SKM-1 (cell line): ENCODE data around the gene NRIP1.

Experiments used
- DNase-seq: peaks from one replicate; lab custom pipeline; 2025; ENCODE audit not compliant: unreplicated experiment; lab: John Stamatoyannopoulos, UW

NRIP1 gene

GRCh38 chr21:15066123-15066575 lies 1.3 kb upstream of the NRIP1 start:
- DNase-seq: no peak

GRCh38 chr21:15065392-15066122 lies 757 bp upstream of the NRIP1 start:
- DNase-seq: peak; percentile 40

- no peak for DNase-seq
Measured at GRCh38 chr21:15063814-15064575, 805 bp downstream of the NRIP1 start.

- DNase-seq: no peak
Measured at GRCh38 chr21:15063081-15063813, 1.6 kb downstream of the NRIP1 start.

- no peak for DNase-seq
Measured at GRCh38 chr21:15062606-15062965, 2.2 kb downstream of the NRIP1 start.

DNA sequence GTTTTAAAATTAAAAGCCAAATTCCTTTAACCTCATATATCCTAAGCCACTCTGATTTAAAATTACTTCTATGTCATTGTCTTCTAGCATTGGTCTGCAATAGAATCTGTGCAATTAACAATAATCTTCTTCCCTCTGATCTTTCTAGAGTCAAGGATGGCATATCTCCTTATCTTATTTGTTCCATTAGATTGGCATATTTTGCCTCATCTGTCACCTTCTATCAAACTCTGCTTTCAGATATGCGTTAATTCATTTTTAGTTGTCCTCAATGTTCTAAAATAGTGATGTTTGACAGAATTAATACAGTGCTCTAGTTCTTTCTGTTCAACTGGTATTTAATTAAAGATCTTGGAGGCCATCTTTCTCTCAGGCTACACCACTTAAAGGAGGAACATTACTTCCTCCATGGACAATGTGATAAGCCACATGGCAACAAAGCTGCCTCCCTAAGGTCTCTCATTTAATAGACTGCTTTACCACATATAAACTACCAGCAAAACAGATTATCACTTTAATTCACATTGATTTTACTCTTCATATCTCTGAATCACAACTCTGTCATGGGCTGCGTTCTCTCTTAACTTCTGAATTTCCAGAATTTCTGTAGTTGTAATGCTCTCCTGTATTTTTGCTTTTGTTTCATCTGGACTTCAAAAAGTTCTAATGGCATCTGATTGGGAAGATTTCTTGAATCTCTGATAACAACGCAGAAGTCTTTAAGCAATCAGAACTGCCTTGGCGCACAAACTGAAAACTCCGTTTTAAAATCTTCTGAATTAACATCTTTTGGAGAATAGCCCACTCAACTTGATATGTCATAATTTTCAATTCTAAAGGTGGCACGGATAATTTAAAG lies 2.8 kb downstream of the NRIP1 start:
- no peak for DNase-seq

DNA sequence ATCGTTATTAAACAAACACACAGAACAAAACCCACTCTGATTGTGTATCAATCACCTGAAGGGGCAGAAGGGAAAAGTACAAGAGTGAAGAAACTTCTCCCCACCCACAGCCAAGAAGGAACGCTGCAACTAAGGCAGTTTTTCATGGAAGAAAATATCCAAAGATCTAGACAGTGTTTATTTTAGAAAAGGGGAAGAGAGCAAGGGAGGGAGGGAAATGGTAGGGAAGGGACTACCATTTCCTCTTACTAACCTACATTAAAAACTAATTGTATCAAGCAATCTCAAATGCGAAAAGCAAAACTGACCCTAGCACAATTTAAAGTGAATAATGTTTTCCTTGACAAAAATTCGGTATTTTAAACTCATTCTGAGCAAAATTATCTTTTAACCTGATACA lies 3.5 kb downstream of the NRIP1 start:
- DNase-seq: no peak

- no peak for DNase-seq
Measured at GRCh38 chr21:15060543-15061175, 4.1 kb downstream of the NRIP1 start.

DNA sequence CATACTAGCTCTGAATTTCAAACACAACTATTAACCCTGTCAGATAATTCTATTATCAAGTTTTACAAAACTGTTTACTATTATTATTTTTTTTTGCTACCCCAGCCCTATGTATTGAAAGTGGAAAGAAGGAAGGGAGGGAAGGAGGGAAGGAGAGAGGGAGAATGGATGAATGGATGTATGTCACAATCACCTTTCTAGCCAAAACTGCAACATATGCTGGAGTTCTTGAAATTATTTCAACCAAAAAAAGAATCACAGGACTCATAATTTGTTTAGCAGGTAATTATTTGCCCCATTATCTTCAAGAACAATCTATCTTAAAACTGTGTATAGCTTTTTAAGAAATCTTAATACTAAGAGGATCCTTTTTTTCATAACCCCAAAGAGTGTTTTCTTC lies 5.4 kb downstream of the NRIP1 start:
- DNase-seq: no peak

GRCh38 chr21:15058854-15059263 lies 5.9 kb downstream of the NRIP1 start:
- no peak for DNase-seq

DNA sequence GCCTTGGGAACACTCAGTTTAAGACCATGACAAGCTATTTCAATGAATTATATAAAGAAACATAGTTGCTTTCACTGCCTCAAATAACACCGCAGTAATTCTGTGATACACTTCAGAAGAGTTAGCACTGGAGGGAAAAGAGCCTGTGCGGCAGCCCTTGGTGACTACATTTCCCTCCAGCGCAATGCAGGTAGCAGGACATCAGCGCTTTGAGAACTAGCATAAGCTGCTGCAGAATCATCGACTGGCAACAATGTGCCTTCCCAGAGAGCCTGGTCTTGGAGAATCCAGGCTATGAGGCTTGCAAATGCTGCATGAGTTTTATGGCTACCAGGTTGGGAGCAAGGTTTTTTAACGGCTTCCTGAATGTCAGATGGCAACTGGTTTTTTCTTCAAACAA lies 7.5 kb downstream of the NRIP1 start:
- no peak for DNase-seq

- DNase-seq: no peak
Measured at GRCh38 chr21:15054606-15055239, 10.1 kb downstream of the NRIP1 start.

DNA sequence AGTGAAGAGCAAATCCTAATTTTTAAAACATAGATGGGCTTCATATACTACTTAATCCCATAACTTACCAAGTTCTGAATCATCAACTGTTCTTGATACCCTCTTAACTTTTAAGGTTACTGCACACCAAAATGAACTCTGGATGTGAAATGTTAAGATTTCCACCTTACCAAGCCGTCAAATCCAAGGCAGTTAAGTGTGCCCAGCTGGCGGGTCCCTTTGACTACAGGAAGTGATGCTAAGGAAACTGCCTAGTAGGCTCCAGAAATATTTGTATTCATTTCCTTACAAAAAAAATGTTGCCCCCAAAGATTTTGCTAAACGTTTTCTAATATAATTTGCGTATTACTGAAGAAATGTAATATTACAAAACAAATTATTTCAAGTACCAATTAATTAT lies 10.7 kb downstream of the NRIP1 start:
- no peak for DNase-seq

GRCh38 chr21:15053500-15053899 lies 11.3 kb downstream of the NRIP1 start:
- DNase-seq: no peak

DNA sequence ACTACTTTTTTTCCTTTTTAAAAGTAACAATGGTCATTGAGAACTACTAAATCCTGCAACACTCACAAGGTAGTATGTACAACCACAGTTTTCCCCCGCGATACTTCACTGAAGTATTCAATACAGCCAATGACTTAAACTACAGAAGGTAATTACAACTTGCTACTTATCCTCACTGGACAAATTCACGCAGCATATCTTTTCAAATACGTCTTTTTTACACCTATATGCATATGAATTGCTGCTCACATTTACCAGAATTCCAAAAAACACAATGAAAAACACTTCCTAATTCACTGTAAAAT lies 12.4 kb downstream of the NRIP1 start:
- no peak for DNase-seq

- DNase-seq: no peak
Measured at GRCh38 chr21:15051644-15052458, 12.9 kb downstream of the NRIP1 start.

DNA sequence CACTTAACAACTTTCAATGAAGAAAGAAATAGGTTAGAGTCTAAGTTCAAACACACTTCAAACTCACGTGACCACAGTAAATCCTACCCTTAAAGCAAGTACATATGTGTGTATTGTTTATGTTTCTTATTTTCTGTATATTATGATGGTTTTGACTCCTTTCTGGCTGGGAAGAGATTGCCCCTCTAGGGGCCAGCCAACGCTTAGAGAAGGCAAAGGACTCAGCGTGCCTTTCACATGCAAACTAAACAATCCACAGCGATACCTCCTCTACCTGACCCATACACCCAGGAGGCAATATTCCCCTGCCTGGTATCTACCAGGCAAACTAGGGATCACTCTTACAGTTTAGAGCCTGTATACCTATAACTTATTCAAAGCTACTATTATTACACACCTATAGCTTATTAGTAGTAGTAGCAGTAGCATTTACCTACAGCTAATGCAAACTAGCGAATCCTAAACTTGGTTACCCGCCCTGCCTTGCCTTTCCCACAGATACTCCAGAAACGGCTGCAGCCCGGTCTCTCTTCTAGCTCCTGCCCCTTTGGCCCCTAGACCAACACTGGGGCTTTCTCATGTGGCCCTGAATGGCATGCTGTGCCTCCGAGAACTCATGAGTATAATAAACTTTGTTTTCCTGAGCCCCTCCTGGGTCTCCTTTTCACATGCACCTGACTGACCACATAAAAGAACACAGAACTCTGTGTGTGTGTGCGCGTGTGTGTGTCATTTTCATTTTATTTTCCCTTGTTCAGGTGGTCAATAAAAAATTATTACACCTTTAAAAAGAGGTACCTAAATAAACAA lies 14.0 kb downstream of the NRIP1 start:
- no peak for DNase-seq

- DNase-seq: no peak
Measured at GRCh38 chr21:15045017-15045416, 19.8 kb downstream of the NRIP1 start.

DNA sequence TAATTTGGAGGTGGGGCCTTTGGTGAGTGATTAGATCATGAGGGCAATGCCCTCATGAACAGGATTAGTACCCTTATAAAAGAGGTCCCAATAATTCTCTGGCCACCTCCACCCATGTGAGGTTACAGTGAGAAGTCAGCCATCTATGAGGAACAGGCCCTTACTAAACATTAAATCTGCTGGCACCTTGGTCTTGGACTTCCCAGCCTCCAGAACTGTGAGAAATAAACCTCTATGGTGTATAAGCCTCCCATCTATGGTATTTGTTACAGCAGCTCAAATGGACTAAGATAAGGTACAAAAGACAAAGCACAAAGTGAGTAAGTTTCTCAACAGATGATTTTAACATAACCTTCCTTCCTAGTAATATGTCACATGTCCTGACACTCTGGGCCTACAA lies 22.3 kb downstream of the NRIP1 start:
- no peak for DNase-seq
